ENCODE data around the gene HSPA1A. TPM values are rescaled to one million over a fixed set of nuclear protein-coding genes. Genes with fewer than 3 reads are reported as not detected.
"Not testable (repeated sequence)": the region's sequence is repeated elsewhere in the genome, so short reads cannot be mapped to it uniquely, and the experiment has no call there.

Gene HSPA1A
- polyA plus RNA-seq, 4 donors, result 9.7 to 49.6 (median 25.7) TPM

GRCh38 chr6:31797588-31797987 is 17.8 kb upstream of the HSPA1A start:
- Histone ChIP-seq H3K27ac (ENCODE audit: low read depth in 1 of 3, low read length in 2 of 3) (peak overlapping the region in 1 of 3 donors; percentile 55), H3K9me3 (ENCODE audit: control insufficient read depth in 2 of 2, insufficient read depth in 1 of 2, low read depth in 1 of 2, low read length in 1 of 2) (no peaks in the 10 kb centered on the region), H3K36me3 (ENCODE audit: control insufficient read depth in 3 of 3, insufficient read depth in 2 of 3, low read depth in 1 of 3, low read length in 3 of 3) (peaks cover 0 to 35% (median 5%) of the 10 kb centered on the region in 3 donors), H3K27me3 (ENCODE audit: control insufficient read depth in 3 of 3, insufficient read depth in 3 of 3, low read length in 3 of 3) (no peaks in the 10 kb centered on the region), H3K4me1 (ENCODE audit: control insufficient read depth in 3 of 3, insufficient read depth in 2 of 3, low read depth in 1 of 3, low read length in 2 of 3) (peaks cover 0 to 5% (median 2%) of the 10 kb centered on the region in 3 donors), H3K4me3 (ENCODE audit: low read depth in 1 of 3, low read length in 3 of 3) (no peak overlapping the region)
- 54 to 81% (median 75%) methylated on average over 5 of the region's 5 CpGs for WGBS, 3 donors
- no peak for FAIRE-seq
- DNase-seq, result no peak

GRCh38 chr6:31799781-31800180 is 15.6 kb upstream of the HSPA1A start:
- peaks cover 0 to 41% (median 5%) of the 10 kb centered on the region in 3 donors for H3K36me3 ChIP-seq (ENCODE audit: control insufficient read depth in 3 of 3, insufficient read depth in 2 of 3, low read depth in 1 of 3, low read length in 3 of 3)
- no peak for DNase-seq
- no peaks in the 10 kb centered on the region for H3K9me3 ChIP-seq (ENCODE audit: control insufficient read depth in 2 of 2, insufficient read depth in 1 of 2, low read depth in 1 of 2, low read length in 1 of 2)
- FAIRE-seq, result no peak
- H3K27ac ChIP-seq (ENCODE audit: low read depth in 1 of 3, low read length in 2 of 3), result no peak overlapping the region
- H3K4me3 ChIP-seq (ENCODE audit: low read depth in 1 of 3, low read length in 3 of 3), result no peak overlapping the region
- H3K4me1 ChIP-seq (ENCODE audit: control insufficient read depth in 3 of 3, insufficient read depth in 2 of 3, low read depth in 1 of 3, low read length in 2 of 3), result peaks cover 0 to 5% (median 0%) of the 10 kb centered on the region in 3 donors
- WGBS, 3 donors, result 87 to 97% (median 93%) methylated on average over 12 of the region's 12 CpGs
- H3K27me3 ChIP-seq (ENCODE audit: control insufficient read depth in 3 of 3, insufficient read depth in 3 of 3, low read length in 3 of 3), result no peaks in the 10 kb centered on the region

GRCh38 chr6:31801031-31801927 is 14.1 kb upstream of the HSPA1A start:
- H3K36me3 ChIP-seq (ENCODE audit: control insufficient read depth in 3 of 3, insufficient read depth in 2 of 3, low read depth in 1 of 3, low read length in 3 of 3), result peaks cover 0 to 41% (median 5%) of the 10 kb centered on the region in 3 donors
- H3K4me1 ChIP-seq (ENCODE audit: control insufficient read depth in 3 of 3, insufficient read depth in 2 of 3, low read depth in 1 of 3, low read length in 2 of 3); H3K4me3 ChIP-seq (ENCODE audit: low read depth in 1 of 3, low read length in 3 of 3); DNase-seq; H3K27me3 ChIP-seq (ENCODE audit: control insufficient read depth in 3 of 3, insufficient read depth in 3 of 3, low read length in 3 of 3); FAIRE-seq; H3K27ac ChIP-seq (ENCODE audit: low read depth in 1 of 3, low read length in 2 of 3); H3K9me3 ChIP-seq (ENCODE audit: control insufficient read depth in 2 of 2, insufficient read depth in 1 of 2, low read depth in 1 of 2, low read length in 1 of 2): not testable (repeated sequence)
- WGBS, 3 donors, result 92 to 97% (median 97%) methylated on average over 8 of the region's 8 CpGs

DNA sequence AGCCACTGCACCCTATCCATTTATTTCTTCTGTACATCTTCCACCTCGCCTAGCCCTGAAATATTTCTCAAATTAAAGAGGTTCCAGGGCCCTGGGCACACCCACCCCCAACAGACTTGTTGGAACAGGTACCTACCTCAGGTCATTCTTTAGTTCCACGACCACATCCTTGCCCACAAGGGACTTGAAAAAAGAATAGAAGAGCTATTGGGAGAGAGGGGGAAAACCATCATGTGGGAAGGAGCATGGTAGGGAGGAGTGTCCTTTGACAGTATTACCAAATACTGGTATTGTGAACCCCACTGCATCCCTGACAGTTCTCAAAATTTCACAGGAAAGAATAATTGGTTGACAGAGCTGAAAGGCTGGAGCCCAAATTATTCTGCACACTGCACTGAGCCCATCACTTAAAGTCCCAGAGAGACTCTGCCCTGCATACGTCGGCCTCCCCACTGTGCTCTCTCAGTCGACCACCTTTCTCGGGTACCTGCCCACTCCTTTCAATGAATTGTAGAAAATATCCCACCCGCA is 9.3 kb upstream of the HSPA1A start:
- FAIRE-seq (no peak), DNase-seq (no peak)
- no peaks in the 10 kb centered on the region for H3K9me3 ChIP-seq (ENCODE audit: control insufficient read depth in 2 of 2, insufficient read depth in 1 of 2, low read depth in 1 of 2, low read length in 1 of 2)
- peaks cover 0 to 12% (median 0%) of the 10 kb centered on the region in 3 donors for H3K4me1 ChIP-seq (ENCODE audit: control insufficient read depth in 3 of 3, insufficient read depth in 2 of 3, low read depth in 1 of 3, low read length in 2 of 3)
- peaks cover 0 to 28% (median 5%) of the 10 kb centered on the region in 3 donors for H3K36me3 ChIP-seq (ENCODE audit: control insufficient read depth in 3 of 3, insufficient read depth in 2 of 3, low read depth in 1 of 3, low read length in 3 of 3)
- WGBS, 3 donors, result 13 to 16% (median 14%) methylated on average over 7 of the region's 7 CpGs
- peak overlapping the region; percentile 71 to 84 (median 80) for H3K4me3 ChIP-seq (ENCODE audit: low read depth in 1 of 3, low read length in 3 of 3)
- H3K27me3 ChIP-seq (ENCODE audit: control insufficient read depth in 3 of 3, insufficient read depth in 3 of 3, low read length in 3 of 3), result no peaks in the 10 kb centered on the region
- peak overlapping the region; percentile 91 to 96 (median 93) for H3K27ac ChIP-seq (ENCODE audit: low read depth in 1 of 3, low read length in 2 of 3)

DNA sequence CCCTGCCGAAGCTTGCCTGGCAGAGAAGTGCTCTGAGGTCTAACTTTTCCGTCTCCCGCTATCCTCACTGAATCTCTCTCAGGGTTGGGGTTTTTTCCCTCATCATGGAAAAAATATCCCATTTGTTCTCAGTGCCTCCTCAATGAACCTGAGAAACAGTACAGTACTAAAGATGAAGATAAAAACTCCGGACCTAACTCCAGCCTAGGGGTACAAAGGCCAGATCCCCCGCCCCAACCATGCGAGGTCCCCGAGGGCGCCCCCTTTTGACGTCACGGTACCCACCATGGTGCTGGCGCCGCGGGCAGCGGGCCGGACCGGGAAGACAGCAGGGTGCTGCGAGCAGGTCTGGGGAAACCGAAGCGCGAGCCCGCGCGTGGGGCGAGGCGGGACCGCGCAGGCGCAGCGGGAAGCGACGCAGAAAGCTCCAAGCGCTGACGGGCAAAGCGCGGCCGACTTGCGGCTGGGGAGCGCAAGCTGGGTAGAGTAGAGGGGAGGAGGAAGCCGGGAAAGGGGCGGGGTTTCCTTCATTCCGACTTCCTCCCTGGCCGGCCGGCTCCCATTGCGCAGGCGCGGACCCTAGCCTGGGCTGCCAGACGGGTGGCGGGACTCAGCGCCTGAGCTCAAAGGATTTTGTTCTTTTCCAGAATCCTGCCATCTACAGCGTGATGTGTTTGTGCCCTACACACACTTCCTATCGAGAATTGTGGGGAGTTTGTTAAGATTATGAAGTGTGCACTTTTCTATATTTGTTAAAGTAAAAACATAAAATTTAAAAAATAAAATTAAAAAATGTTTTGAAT is 8.7 kb upstream of the HSPA1A start, which contains the start of gene LSM2:
TSS of gene LSM2 (minus strand) at position 497 of the 803 bp plus-strand sequence. CDS start at position 288, 209 bp downstream.
- FAIRE-seq (no peak), DNase-seq (peak; percentile 99)
- Histone ChIP-seq H3K36me3 (ENCODE audit: control insufficient read depth in 3 of 3, insufficient read depth in 2 of 3, low read depth in 1 of 3, low read length in 3 of 3) (peaks cover 0 to 24% (median 1%) of the 10 kb centered on the region in 3 donors), H3K27me3 (ENCODE audit: control insufficient read depth in 3 of 3, insufficient read depth in 3 of 3, low read length in 3 of 3) (no peaks in the 10 kb centered on the region), H3K4me1 (ENCODE audit: control insufficient read depth in 3 of 3, insufficient read depth in 2 of 3, low read depth in 1 of 3, low read length in 2 of 3) (peaks cover 0 to 12% (median 0%) of the 10 kb centered on the region in 3 donors), H3K27ac (ENCODE audit: low read depth in 1 of 3, low read length in 2 of 3) (peak within 1 kb of the TSS; percentile 91 to 96 (median 93)), H3K4me3 (ENCODE audit: low read depth in 1 of 3, low read length in 3 of 3) (peak within 1 kb of the TSS; percentile 71 to 84 (median 80)), H3K9me3 (ENCODE audit: control insufficient read depth in 2 of 2, insufficient read depth in 1 of 2, low read depth in 1 of 2, low read length in 1 of 2) (no peaks in the 10 kb centered on the region)
- 0% methylated on average over 48 to 51 of the region's 51 CpGs for WGBS, 3 donors

DNA sequence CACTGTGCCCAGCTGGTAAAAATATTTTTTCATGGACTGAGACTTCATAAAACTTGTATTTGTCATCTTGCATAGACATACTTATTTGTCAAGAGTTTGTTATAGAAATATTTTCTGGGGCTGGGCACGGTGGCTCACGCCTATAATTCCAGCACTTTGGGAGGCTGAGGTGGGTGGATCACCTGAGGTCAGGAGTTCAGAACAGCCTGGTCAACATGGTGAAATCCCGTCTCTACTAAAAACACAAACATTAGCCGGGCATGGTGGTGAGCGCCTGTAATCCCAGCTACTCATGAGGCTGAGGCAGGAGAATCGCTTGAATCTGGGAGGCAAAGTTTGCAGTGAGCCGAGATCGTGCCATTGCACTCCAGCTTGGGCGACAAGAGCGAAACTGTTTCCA is 6.7 kb upstream of the HSPA1A start:
- not testable (repeated sequence) for H3K9me3 ChIP-seq (ENCODE audit: control insufficient read depth in 2 of 2, insufficient read depth in 1 of 2, low read depth in 1 of 2, low read length in 1 of 2); H3K27ac ChIP-seq (ENCODE audit: low read depth in 1 of 3, low read length in 2 of 3); FAIRE-seq; H3K27me3 ChIP-seq (ENCODE audit: control insufficient read depth in 3 of 3, insufficient read depth in 3 of 3, low read length in 3 of 3); H3K4me3 ChIP-seq (ENCODE audit: low read depth in 1 of 3, low read length in 3 of 3); DNase-seq
- H3K36me3 ChIP-seq (ENCODE audit: control insufficient read depth in 3 of 3, insufficient read depth in 2 of 3, low read depth in 1 of 3, low read length in 3 of 3), result peaks cover 0 to 10% (median 0%) of the 10 kb centered on the region in 3 donors
- peaks cover 0 to 15% (median 0%) of the 10 kb centered on the region in 3 donors for H3K4me1 ChIP-seq (ENCODE audit: control insufficient read depth in 3 of 3, insufficient read depth in 2 of 3, low read depth in 1 of 3, low read length in 2 of 3)
- WGBS, 3 donors, result 90 to 93% (median 90%) methylated on average over 10 of the region's 10 CpGs

- WGBS, 3 donors, result 89 to 94% (median 90%) methylated on average over 12 of the region's 12 CpGs
- DNase-seq, result no peak
- Histone ChIP-seq H3K4me1 (ENCODE audit: control insufficient read depth in 3 of 3, insufficient read depth in 2 of 3, low read depth in 1 of 3, low read length in 2 of 3) (peaks cover 2 to 14% (median 3%) of the 10 kb centered on the region in 3 donors), H3K36me3 (ENCODE audit: control insufficient read depth in 3 of 3, insufficient read depth in 2 of 3, low read depth in 1 of 3, low read length in 3 of 3) (peaks cover 0 to 5% (median 0%) of the 10 kb centered on the region in 3 donors), H3K27me3 (ENCODE audit: control insufficient read depth in 3 of 3, insufficient read depth in 3 of 3, low read length in 3 of 3) (no peaks in the 10 kb centered on the region), H3K9me3 (ENCODE audit: control insufficient read depth in 2 of 2, insufficient read depth in 1 of 2, low read depth in 1 of 2, low read length in 1 of 2) (no peaks in the 10 kb centered on the region), H3K4me3 (ENCODE audit: low read depth in 1 of 3, low read length in 3 of 3) (no peak overlapping the region), H3K27ac (ENCODE audit: low read depth in 1 of 3, low read length in 2 of 3) (no peak overlapping the region)
- no peak for FAIRE-seq
Observed at GRCh38 chr6:31811645-31812044, 3.7 kb upstream of the HSPA1A start.

DNA sequence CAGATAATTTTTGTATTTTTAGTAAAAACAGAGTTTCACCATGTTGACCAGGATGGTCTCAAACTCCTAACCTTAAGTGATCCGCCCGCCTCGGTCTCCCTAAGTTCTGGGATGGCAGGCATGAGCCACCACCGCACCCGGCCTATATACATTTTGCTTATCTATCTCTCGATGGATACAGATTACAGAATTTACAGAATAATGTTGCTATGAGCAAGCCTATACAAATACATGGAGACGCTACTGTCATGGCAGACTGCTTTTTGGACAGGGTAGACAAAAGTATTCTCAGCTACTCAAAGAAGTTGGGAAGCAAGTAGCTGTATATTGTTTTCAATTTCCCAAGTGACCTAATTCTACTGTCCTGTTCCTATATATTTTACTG is 1.9 kb upstream of the HSPA1A start:
- H3K4me1 ChIP-seq (ENCODE audit: control insufficient read depth in 3 of 3, insufficient read depth in 2 of 3, low read depth in 1 of 3, low read length in 2 of 3), result peaks cover 2 to 19% (median 3%) of the 10 kb centered on the region in 3 donors
- H3K27ac ChIP-seq (ENCODE audit: low read depth in 1 of 3, low read length in 2 of 3), result peak overlapping the region; percentile 80 to 100 (median 84)
- no peak for FAIRE-seq
- WGBS, 3 donors, result 87 to 95% (median 92%) methylated on average over 7 of the region's 7 CpGs
- H3K36me3 ChIP-seq (ENCODE audit: control insufficient read depth in 3 of 3, insufficient read depth in 2 of 3, low read depth in 1 of 3, low read length in 3 of 3), result peaks cover 0 to 5% (median 0%) of the 10 kb centered on the region in 3 donors
- H3K4me3 ChIP-seq (ENCODE audit: low read depth in 1 of 3, low read length in 3 of 3), result no peak overlapping the region
- no peaks in the 10 kb centered on the region for H3K27me3 ChIP-seq (ENCODE audit: control insufficient read depth in 3 of 3, insufficient read depth in 3 of 3, low read length in 3 of 3)
- H3K9me3 ChIP-seq (ENCODE audit: control insufficient read depth in 2 of 2, insufficient read depth in 1 of 2, low read depth in 1 of 2, low read length in 1 of 2), result no peaks in the 10 kb centered on the region
- no peak for DNase-seq
